Ishikawa (cell line): ENCODE data around the gene NOS2.
A peak's percentile ranks its signal among the peaks of the same experiment; 100 is the strongest.

Experiments
- CEBPB ChIP-seq: IDR thresholded peaks from 2 replicates; pipeline ENCODE4 v1.6.1; 2012
- CREB1 ChIP-seq: IDR thresholded peaks from 2 replicates; pipeline ENCODE4 v1.6.1; 2012; ENCODE audit warnings: low read depth
- EP300 ChIP-seq: IDR thresholded peaks from 2 replicates; pipeline ENCODE4 v1.6.1; 2012; ENCODE audit warnings: borderline replicate concordance
- FOXM1 ChIP-seq: IDR thresholded peaks from 2 replicates; pipeline ENCODE4 v1.6.1; 2012; ENCODE audit warnings: low read depth, borderline replicate concordance
- MAX ChIP-seq: IDR thresholded peaks from 2 replicates; pipeline ENCODE4 v1.6.1; 2012
- NFIC ChIP-seq: IDR thresholded peaks from 2 replicates; pipeline ENCODE4 v1.6.1; 2012
- RAD21 ChIP-seq: IDR thresholded peaks from 2 replicates; pipeline ENCODE4 v1.6.1; 2012; ENCODE audit warnings: low read depth
- REST ChIP-seq: IDR thresholded peaks from 2 replicates; pipeline ENCODE4 v1.6.1; 2012; ENCODE audit warnings: low read depth, mild to moderate bottlenecking
- TAF1 ChIP-seq: IDR thresholded peaks from 2 replicates; pipeline ENCODE4 v1.6.1; 2012; ENCODE audit warnings: low read depth, mild to moderate bottlenecking
- TCF12 ChIP-seq: IDR thresholded peaks from 2 replicates; pipeline ENCODE4 v1.6.1; 2012; ENCODE audit warnings: low read depth
- YY1 ChIP-seq: IDR thresholded peaks from 2 replicates; pipeline ENCODE4 v1.6.1; 2012; ENCODE audit warnings: low read depth
- ZBTB7A ChIP-seq: IDR thresholded peaks from 2 replicates; pipeline ENCODE4 v1.6.1; 2012; ENCODE audit warnings: low read depth
- TF ChIP-seq, protein P1 (sequence below): IDR thresholded peaks from 2 replicates; pipeline ENCODE4 v1.6.1; 2012

- TF ChIP-seq RAD21 (no peak), FOXM1 (no peak), ZBTB7A (no peak), CEBPB (no peak), MAX (peak; percentile 73), TCF12 (no peak), CREB1 (no peak), TAF1 (no peak), YY1 (no peak), EP300 (no peak), REST (no peak), NFIC (no peak)
- TF ChIP-seq, protein P1, sequence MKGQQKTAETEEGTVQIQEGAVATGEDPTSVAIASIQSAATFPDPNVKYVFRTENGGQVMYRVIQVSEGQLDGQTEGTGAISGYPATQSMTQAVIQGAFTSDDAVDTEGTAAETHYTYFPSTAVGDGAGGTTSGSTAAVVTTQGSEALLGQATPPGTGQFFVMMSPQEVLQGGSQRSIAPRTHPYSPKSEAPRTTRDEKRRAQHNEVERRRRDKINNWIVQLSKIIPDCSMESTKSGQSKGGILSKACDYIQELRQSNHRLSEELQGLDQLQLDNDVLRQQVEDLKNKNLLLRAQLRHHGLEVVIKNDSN = no peak
These were observed 7.0 kb downstream of the NOS2 start for GRCh38 chr17:27793168-27793905.
